PC-3 (cell line): ENCODE data around the gene PIAS1.

Experiments used
- CTCF ChIP-seq: fragments of 300-600 bp; sonication (generic); conservative IDR thresholded peaks from 2 replicates; pipeline ENCODE4 v1.5.1; 2017; ENCODE audit warnings: antibody characterized with exemption, low read depth, mild to moderate bottlenecking, low read length
- EZH2 ChIP-seq: fragments of 300-600 bp; sonication (generic); IDR thresholded peaks from one replicate; pipeline ENCODE4 v1.6.1; 2017; ENCODE audit warnings: antibody characterized with exemption, mild to moderate bottlenecking, low read length; ENCODE audit not compliant: unreplicated experiment
- EZH2phosphoT487 ChIP-seq: fragments of 300-600 bp; sonication (generic); IDR thresholded peaks from 2 replicates; pipeline ENCODE4 v1.6.1; 2018; ENCODE audit warnings: mild to moderate bottlenecking, antibody characterized with exemption, low read length, borderline replicate concordance

- TF ChIP-seq CTCF (no peak), EZH2 (no peak), EZH2phosphoT487 (no peak)
These were observed 58.6 kb downstream of the PIAS1 start for GRCh38 chr15:68112706-68113105.
